Measurements from ENCODE around the gene BCAR1. TPM values are rescaled to one million over a fixed set of nuclear protein-coding genes. Genes with fewer than 3 reads are reported as not detected.
"Not testable (repeated sequence)": the region's sequence is repeated elsewhere in the genome, so short reads cannot be mapped to it uniquely, and the experiment has no call there.

The BCAR1 gene
- total RNA-seq, 1 donor from 2014 or later, result 0.59 TPM

GRCh38 chr16:75248142-75248535 lies 3.3 kb downstream of the BCAR1 start:
- no peak for DNase-seq (ENCODE audit: low spot score)
- Mint-ChIP-seq H3K4me1 (ENCODE audit: low read depth) (no peaks in the 10 kb centered on the region), H3K27me3 (ENCODE audit: low read depth) (peaks cover 40% of the 10 kb centered on the region), H3K27ac (no peak overlapping the region), H3K9me3 (no peaks in the 10 kb centered on the region), H3K36me3 (ENCODE audit: low read depth) (no peaks in the 10 kb centered on the region), H3K4me3 (ENCODE audit: low read depth) (no peak overlapping the region)
- intact Hi-C loops (cut with micrococcal nuclease), result no loop called here

- DNase-seq (ENCODE audit: low spot score), result no peak
- Mint-ChIP-seq H3K27ac (no peak overlapping the region), H3K4me3 (ENCODE audit: low read depth) (no peak overlapping the region), H3K4me1 (ENCODE audit: low read depth) (no peaks in the 10 kb centered on the region), H3K9me3 (no peaks in the 10 kb centered on the region), H3K36me3 (ENCODE audit: low read depth) (no peaks in the 10 kb centered on the region), H3K27me3 (ENCODE audit: low read depth) (peaks cover 36% of the 10 kb centered on the region)
- intact Hi-C loops (cut with micrococcal nuclease), result no loop called here
These were observed 4.2 kb downstream of the BCAR1 start for GRCh38 chr16:75247249-75247648.

GRCh38 chr16:75246504-75247205 lies 4.8 kb downstream of the BCAR1 start:
- Mint-ChIP-seq H3K4me3 (ENCODE audit: low read depth) (no peak overlapping the region), H3K9me3 (no peaks in the 10 kb centered on the region), H3K36me3 (ENCODE audit: low read depth) (no peaks in the 10 kb centered on the region), H3K27me3 (ENCODE audit: low read depth) (peaks cover 31% of the 10 kb centered on the region), H3K4me1 (ENCODE audit: low read depth) (no peaks in the 10 kb centered on the region), H3K27ac (no peak overlapping the region)
- intact Hi-C loops (cut with micrococcal nuclease), result no loop called here
- no peak for DNase-seq (ENCODE audit: low spot score)

GRCh38 chr16:75244844-75245758 lies 6.3 kb downstream of the BCAR1 start:
- Mint-ChIP-seq H3K36me3 (ENCODE audit: low read depth) (no peaks in the 10 kb centered on the region), H3K4me3 (ENCODE audit: low read depth) (no peak overlapping the region), H3K4me1 (ENCODE audit: low read depth) (no peaks in the 10 kb centered on the region), H3K27me3 (ENCODE audit: low read depth) (peaks cover 25% of the 10 kb centered on the region), H3K9me3 (no peaks in the 10 kb centered on the region), H3K27ac (no peak overlapping the region)
- no peak for DNase-seq (ENCODE audit: low spot score)
- intact Hi-C loops (cut with micrococcal nuclease), result no loop called here

- Mint-ChIP-seq H3K36me3 (ENCODE audit: low read depth) (no peaks in the 10 kb centered on the region), H3K27ac (no peak overlapping the region), H3K9me3 (no peaks in the 10 kb centered on the region), H3K4me1 (ENCODE audit: low read depth) (no peaks in the 10 kb centered on the region), H3K4me3 (ENCODE audit: low read depth) (no peak overlapping the region), H3K27me3 (ENCODE audit: low read depth) (peaks cover 18% of the 10 kb centered on the region)
- intact Hi-C loops (cut with micrococcal nuclease), result no loop called here
- no peak for DNase-seq (ENCODE audit: low spot score)
These were observed 7.1 kb downstream of the BCAR1 start for GRCh38 chr16:75244225-75244809.

- Mint-ChIP-seq H3K27ac (no peak overlapping the region), H3K4me1 (ENCODE audit: low read depth) (no peaks in the 10 kb centered on the region), H3K4me3 (ENCODE audit: low read depth) (no peak overlapping the region), H3K9me3 (no peaks in the 10 kb centered on the region), H3K27me3 (ENCODE audit: low read depth) (peaks cover 17% of the 10 kb centered on the region), H3K36me3 (ENCODE audit: low read depth) (no peaks in the 10 kb centered on the region)
- DNase-seq (ENCODE audit: low spot score), result no peak
- intact Hi-C loops (cut with micrococcal nuclease), result no loop called here
These were observed 7.7 kb downstream of the BCAR1 start for GRCh38 chr16:75243667-75244224.

GRCh38 chr16:75242436-75243078 lies 8.9 kb downstream of the BCAR1 start:
- H3K27me3 Mint-ChIP-seq (ENCODE audit: low read depth); H3K4me1 Mint-ChIP-seq (ENCODE audit: low read depth); H3K36me3 Mint-ChIP-seq (ENCODE audit: low read depth); H3K27ac Mint-ChIP-seq; H3K4me3 Mint-ChIP-seq (ENCODE audit: low read depth); DNase-seq (ENCODE audit: low spot score); H3K9me3 Mint-ChIP-seq; intact Hi-C loops (cut with micrococcal nuclease): not testable (repeated sequence)

GRCh38 chr16:75241955-75242354 lies 9.5 kb downstream of the BCAR1 start:
- no peaks in the 10 kb centered on the region for H3K36me3 Mint-ChIP-seq (ENCODE audit: low read depth)
- no peaks in the 10 kb centered on the region for H3K9me3 Mint-ChIP-seq
- no peaks in the 10 kb centered on the region for H3K4me1 Mint-ChIP-seq (ENCODE audit: low read depth)
- H3K27ac Mint-ChIP-seq, result no peak overlapping the region
- H3K27me3 Mint-ChIP-seq (ENCODE audit: low read depth), result peaks cover 5% of the 10 kb centered on the region
- no peak overlapping the region for H3K4me3 Mint-ChIP-seq (ENCODE audit: low read depth)
- DNase-seq (ENCODE audit: low spot score), result no peak
- intact Hi-C loops (cut with micrococcal nuclease), result no loop called here

GRCh38 chr16:75241412-75241811 lies 10.0 kb downstream of the BCAR1 start:
- intact Hi-C loops (cut with micrococcal nuclease), result no loop called here
- no peaks in the 10 kb centered on the region for H3K36me3 Mint-ChIP-seq (ENCODE audit: low read depth)
- DNase-seq (ENCODE audit: low spot score), result no peak
- no peaks in the 10 kb centered on the region for H3K4me1 Mint-ChIP-seq (ENCODE audit: low read depth)
- peaks cover 4% of the 10 kb centered on the region for H3K27me3 Mint-ChIP-seq (ENCODE audit: low read depth)
- H3K4me3 Mint-ChIP-seq (ENCODE audit: low read depth), result no peak overlapping the region
- no peak overlapping the region for H3K27ac Mint-ChIP-seq
- no peaks in the 10 kb centered on the region for H3K9me3 Mint-ChIP-seq

- H3K36me3 Mint-ChIP-seq (ENCODE audit: low read depth); H3K27ac Mint-ChIP-seq; H3K4me1 Mint-ChIP-seq (ENCODE audit: low read depth); H3K4me3 Mint-ChIP-seq (ENCODE audit: low read depth); DNase-seq (ENCODE audit: low spot score); H3K9me3 Mint-ChIP-seq; intact Hi-C loops (cut with micrococcal nuclease); H3K27me3 Mint-ChIP-seq (ENCODE audit: low read depth): not testable (repeated sequence)
These were observed 10.8 kb downstream of the BCAR1 start for GRCh38 chr16:75240633-75241032.

GRCh38 chr16:75239542-75240122 lies 11.8 kb downstream of the BCAR1 start:
- no peak overlapping the region for H3K4me3 Mint-ChIP-seq (ENCODE audit: low read depth)
- H3K27me3 Mint-ChIP-seq (ENCODE audit: low read depth), result peaks cover 4% of the 10 kb centered on the region
- H3K4me1 Mint-ChIP-seq (ENCODE audit: low read depth), result no peaks in the 10 kb centered on the region
- intact Hi-C loops (cut with micrococcal nuclease), result no loop called here
- no peak overlapping the region for H3K27ac Mint-ChIP-seq
- no peak for DNase-seq (ENCODE audit: low spot score)
- H3K9me3 Mint-ChIP-seq, result no peaks in the 10 kb centered on the region
- no peaks in the 10 kb centered on the region for H3K36me3 Mint-ChIP-seq (ENCODE audit: low read depth)

- no peak for DNase-seq (ENCODE audit: low spot score)
- Mint-ChIP-seq H3K4me3 (ENCODE audit: low read depth) (no peak overlapping the region), H3K36me3 (ENCODE audit: low read depth) (no peaks in the 10 kb centered on the region), H3K27me3 (ENCODE audit: low read depth) (peaks cover 4% of the 10 kb centered on the region), H3K4me1 (ENCODE audit: low read depth) (no peaks in the 10 kb centered on the region), H3K9me3 (no peaks in the 10 kb centered on the region), H3K27ac (no peak overlapping the region)
- intact Hi-C loops (cut with micrococcal nuclease), result no loop called here
These were observed 12.4 kb downstream of the BCAR1 start for GRCh38 chr16:75238853-75239541.
